Stomach (tissue), 4 donors: ENCODE data around the gene PTAR1.

ENCODE experiments used
- CTCF ChIP-seq, 7 experiments: fragments of 450-650 bp in 4 of 7; fragments of 200-600 bp in 3 of 7; sonication (generic) in 3 of 7; IDR thresholded peaks; one replicate each; pipeline ENCODE4 v1.5.1; 2016 to 2019; ENCODE audit warnings: antibody characterized with exemption in 7 of 7, control low read depth in 2 of 7, mild to moderate bottlenecking in 1 of 7
- POLR2A ChIP-seq, 4 donors: fragments of 450-650 bp; IDR thresholded peaks; one replicate each; pipeline ENCODE4 v1.6.1; 2016; ENCODE audit warnings: antibody characterized with exemption in 4 of 4, control low read depth in 2 of 4, mild to moderate bottlenecking in 1 of 4, moderate library complexity in 1 of 4

DNA sequence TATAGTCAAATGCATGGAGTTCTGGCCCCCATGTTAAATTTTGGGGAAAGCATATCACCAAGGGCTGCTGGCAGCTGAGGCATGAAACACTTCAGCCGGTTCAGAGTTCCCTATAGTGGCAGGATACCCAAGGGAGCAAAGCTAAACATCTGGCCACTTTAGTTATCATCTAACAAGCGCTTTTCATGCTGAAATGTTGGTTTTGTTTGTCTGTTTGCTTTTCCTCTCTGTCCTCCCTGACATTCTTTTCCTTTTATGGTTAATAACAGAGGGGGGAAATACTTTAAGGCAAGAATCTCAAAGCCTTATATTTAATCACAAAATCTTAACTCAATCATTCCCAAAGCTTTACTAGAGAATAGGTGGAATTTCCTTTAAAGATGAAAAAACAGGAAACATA is 99.5 kb downstream of the PTAR1 start:
- no peak for TF ChIP-seq POLR2A (IDR thresholded peaks at IDR 0.05)
- TF ChIP-seq CTCF (IDR thresholded peaks at IDR 0.05), result no peak
